ENCODE data around the gene CD80. TPM values are rescaled to one million over a fixed set of nuclear protein-coding genes. Genes with fewer than 3 reads are reported as not detected.

Gene CD80
- polyA plus RNA-seq, 1 of the 3 experiments (the other 2 are of a cell fraction) = not detected

DNA sequence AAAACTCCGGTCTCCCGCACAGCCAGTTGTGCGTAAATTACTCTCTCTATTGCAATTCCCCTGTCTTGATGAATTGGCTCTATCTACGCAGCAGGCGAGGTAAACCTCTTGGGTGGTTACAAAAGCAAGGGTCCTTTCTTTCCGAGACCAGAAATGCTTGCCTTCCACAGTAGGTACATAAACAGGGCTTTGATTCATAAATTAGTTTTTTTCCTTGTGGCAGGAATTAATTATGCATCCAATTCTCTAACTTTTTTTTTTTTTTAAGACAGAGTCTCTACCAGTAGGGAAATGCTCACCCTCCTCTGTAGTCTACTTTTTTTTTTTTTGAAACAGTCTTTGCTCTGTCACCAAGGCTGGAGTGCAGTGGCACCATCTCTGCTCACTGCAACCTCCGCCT lies 16.3 kb downstream of the CD80 start:
- whole genome bisulfite sequencing (ENCODE audit: low lambda C conversion rate) = 88% methylated on average over 7 of the region's 7 CpGs
- Histone ChIP-seq H3K36me3 (replicated peaks in 1 of 2; ENCODE audit: control insufficient read depth in 1 of 2, insufficient read depth in 2 of 2, low read length in 1 of 2) (no peaks in the 10 kb centered on the region), H3K4me3 (ENCODE audit: low read depth in 2 of 2, low read length in 1 of 2) (no peak overlapping the region), H3K9ac (no peak overlapping the region), H3F3A (replicated peaks; ENCODE audit: insufficient read depth) (no peaks in the 10 kb centered on the region), H3K4me1 (ENCODE audit: control insufficient read depth in 1 of 2, insufficient read depth in 2 of 2, low read depth in 1 of 2, low read length in 1 of 2) (no peaks in the 10 kb centered on the region), H2AFZ (ENCODE audit: low read depth) (no peak overlapping the region), H4K20me1 (ENCODE audit: insufficient read depth) (no peaks in the 10 kb centered on the region), H3K79me2 (ENCODE audit: insufficient read depth) (no peaks in the 10 kb centered on the region), H3K9me3 (no peaks in the 10 kb centered on the region), H3K27me3 (ENCODE audit: insufficient read depth) (no peaks in the 10 kb centered on the region), H3K27ac (ENCODE audit: low read depth in 2 of 2, low read length in 1 of 2) (no peak overlapping the region), H3K4me2 (no peak overlapping the region), H3K9me2 (no peaks in the 10 kb centered on the region)
- DNase-seq = no peak
- POLR2A ChIA-PET = no interaction called here
- CTCF ChIA-PET = interaction anchor here (1.0 kb wide), 1 partner anchor 10 kb away, joined by 4 read pairs; no protein-coding TSS in a partner anchor
- no peak for TF ChIP-seq NRF1 (IDR thresholded peaks at IDR 0.05; ENCODE audit: low read depth, low read length)
- TF ChIP-seq, protein P1, sequence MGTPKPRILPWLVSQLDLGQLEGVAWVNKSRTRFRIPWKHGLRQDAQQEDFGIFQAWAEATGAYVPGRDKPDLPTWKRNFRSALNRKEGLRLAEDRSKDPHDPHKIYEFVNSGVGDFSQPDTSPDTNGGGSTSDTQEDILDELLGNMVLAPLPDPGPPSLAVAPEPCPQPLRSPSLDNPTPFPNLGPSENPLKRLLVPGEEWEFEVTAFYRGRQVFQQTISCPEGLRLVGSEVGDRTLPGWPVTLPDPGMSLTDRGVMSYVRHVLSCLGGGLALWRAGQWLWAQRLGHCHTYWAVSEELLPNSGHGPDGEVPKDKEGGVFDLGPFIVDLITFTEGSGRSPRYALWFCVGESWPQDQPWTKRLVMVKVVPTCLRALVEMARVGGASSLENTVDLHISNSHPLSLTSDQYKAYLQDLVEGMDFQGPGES (IDR thresholded peaks at IDR 0.05; ENCODE audit: low read depth, low read length) = no peak
- no peak for TF ChIP-seq JUND (IDR thresholded peaks at IDR 0.05)
- TF ChIP-seq TCF12 (IDR thresholded peaks at IDR 0.05) = no peak
- no peak for TF ChIP-seq SIN3A (IDR thresholded peaks at IDR 0.05; ENCODE audit: borderline replicate concordance, low read depth, low read length)
- TF ChIP-seq, protein P2, sequence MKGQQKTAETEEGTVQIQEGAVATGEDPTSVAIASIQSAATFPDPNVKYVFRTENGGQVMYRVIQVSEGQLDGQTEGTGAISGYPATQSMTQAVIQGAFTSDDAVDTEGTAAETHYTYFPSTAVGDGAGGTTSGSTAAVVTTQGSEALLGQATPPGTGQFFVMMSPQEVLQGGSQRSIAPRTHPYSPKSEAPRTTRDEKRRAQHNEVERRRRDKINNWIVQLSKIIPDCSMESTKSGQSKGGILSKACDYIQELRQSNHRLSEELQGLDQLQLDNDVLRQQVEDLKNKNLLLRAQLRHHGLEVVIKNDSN (IDR thresholded peaks at IDR 0.05; ENCODE audit: borderline replicate concordance, low read depth) = no peak
- no peak for TF ChIP-seq GABPA (IDR thresholded peaks at IDR 0.05; ENCODE audit: low read depth)
- no peak for TF ChIP-seq EP300 (IDR thresholded peaks at IDR 0.05; ENCODE audit: borderline replicate concordance in 1 of 2, low read depth in 1 of 2, low read length in 1 of 2)

DNA sequence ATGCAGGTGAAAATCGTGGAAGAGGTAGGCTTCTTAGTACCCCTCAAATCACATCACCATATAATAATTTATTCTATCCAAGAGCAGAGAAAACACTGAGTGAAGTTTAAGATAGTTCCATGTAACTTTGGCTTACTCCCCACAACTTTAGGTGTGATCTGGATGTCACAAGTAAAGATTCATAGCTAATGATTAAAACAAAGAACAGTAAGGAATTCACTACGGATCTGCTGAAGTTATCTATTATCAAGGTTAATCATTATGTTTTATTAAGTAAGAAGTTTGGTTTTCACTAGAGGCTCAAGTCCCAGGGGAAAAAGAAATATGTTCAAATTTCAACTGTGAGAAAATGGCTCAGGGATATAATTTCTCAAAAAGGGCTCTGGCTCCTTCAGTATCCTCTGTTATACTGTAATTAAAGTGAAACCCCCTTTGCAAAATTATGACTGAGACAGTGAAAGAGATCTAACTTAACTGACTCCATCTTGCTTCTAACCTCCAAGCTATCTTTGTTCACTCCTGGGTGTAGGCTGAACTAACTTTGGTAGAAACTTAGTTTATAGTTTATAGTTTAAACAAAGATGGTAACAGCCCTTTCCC lies 17.1 kb downstream of the CD80 start:
- ChIA-PET CTCF (no interaction called here), POLR2A (no interaction called here)
- no peaks in the 10 kb centered on the region for H3K9me3 ChIP-seq
- no peak overlapping the region for H2AFZ ChIP-seq (ENCODE audit: low read depth)
- H3F3A ChIP-seq (replicated peaks; ENCODE audit: insufficient read depth) = no peaks in the 10 kb centered on the region
- H3K9ac ChIP-seq = no peak overlapping the region
- H3K4me2 ChIP-seq = no peak overlapping the region
- no peaks in the 10 kb centered on the region for H3K9me2 ChIP-seq
- no peaks in the 10 kb centered on the region for H4K20me1 ChIP-seq (ENCODE audit: insufficient read depth)
- H3K27me3 ChIP-seq (ENCODE audit: insufficient read depth) = no peaks in the 10 kb centered on the region
- TF ChIP-seq ELF1 (IDR thresholded peaks at IDR 0.05) (no peak), RFX5 (IDR thresholded peaks at IDR 0.05; ENCODE audit: low read length) (no peak), TEAD4 (IDR thresholded peaks at IDR 0.05; ENCODE audit: borderline replicate concordance, insufficient read depth) (no peak), GABPA (IDR thresholded peaks at IDR 0.05; ENCODE audit: low read depth) (no peak), MXI1 (IDR thresholded peaks at IDR 0.05; ENCODE audit: low read depth, low read length) (no peak), NRF1 (IDR thresholded peaks at IDR 0.05; ENCODE audit: low read depth, low read length) (no peak), SMC3 (IDR thresholded peaks at IDR 0.05; ENCODE audit: low read depth, low read length) (no peak), YY1 (IDR thresholded peaks at IDR 0.05; ENCODE audit: low read depth) (no peak), JUND (IDR thresholded peaks at IDR 0.05) (no peak), TCF12 (IDR thresholded peaks at IDR 0.05) (no peak), RAD21 (IDR thresholded peaks at IDR 0.05; ENCODE audit: low read length) (no peak), RXRA (IDR thresholded peaks at IDR 0.05; ENCODE audit: borderline replicate concordance, low read depth) (no peak), EZH2phosphoT487 (IDR thresholded peaks at IDR 0.05; ENCODE audit: borderline replicate concordance, low read depth) (no peak), CHD2 (IDR thresholded peaks at IDR 0.05; ENCODE audit: low read length, partially characterized antibody) (no peak), GATA2 (CRISPR knock-in tag; IDR thresholded peaks at IDR 0.05) (no peak)
- TF ChIP-seq, protein P3, sequence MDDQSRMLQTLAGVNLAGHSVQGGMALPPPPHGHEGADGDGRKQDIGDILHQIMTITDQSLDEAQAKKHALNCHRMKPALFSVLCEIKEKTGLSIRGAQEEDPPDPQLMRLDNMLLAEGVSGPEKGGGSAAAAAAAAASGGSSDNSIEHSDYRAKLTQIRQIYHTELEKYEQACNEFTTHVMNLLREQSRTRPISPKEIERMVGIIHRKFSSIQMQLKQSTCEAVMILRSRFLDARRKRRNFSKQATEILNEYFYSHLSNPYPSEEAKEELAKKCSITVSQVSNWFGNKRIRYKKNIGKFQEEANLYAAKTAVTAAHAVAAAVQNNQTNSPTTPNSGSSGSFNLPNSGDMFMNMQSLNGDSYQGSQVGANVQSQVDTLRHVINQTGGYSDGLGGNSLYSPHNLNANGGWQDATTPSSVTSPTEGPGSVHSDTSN (IDR thresholded peaks at IDR 0.05) = no peak
- TF ChIP-seq, protein P4, sequence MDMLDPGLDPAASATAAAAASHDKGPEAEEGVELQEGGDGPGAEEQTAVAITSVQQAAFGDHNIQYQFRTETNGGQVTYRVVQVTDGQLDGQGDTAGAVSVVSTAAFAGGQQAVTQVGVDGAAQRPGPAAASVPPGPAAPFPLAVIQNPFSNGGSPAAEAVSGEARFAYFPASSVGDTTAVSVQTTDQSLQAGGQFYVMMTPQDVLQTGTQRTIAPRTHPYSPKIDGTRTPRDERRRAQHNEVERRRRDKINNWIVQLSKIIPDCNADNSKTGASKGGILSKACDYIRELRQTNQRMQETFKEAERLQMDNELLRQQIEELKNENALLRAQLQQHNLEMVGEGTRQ (IDR thresholded peaks at IDR 0.05; ENCODE audit: borderline replicate concordance, low read depth, low read length) = no peak
- TF ChIP-seq, protein P2 (IDR thresholded peaks at IDR 0.05; ENCODE audit: borderline replicate concordance, low read depth) = no peak
- no peak for DNase-seq
- H3K27ac ChIP-seq (ENCODE audit: low read depth in 2 of 2, low read length in 1 of 2) = no peak overlapping the region
- no peak overlapping the region for H3K4me3 ChIP-seq (ENCODE audit: low read depth in 2 of 2, low read length in 1 of 2)
- WGBS (ENCODE audit: low lambda C conversion rate) = 53% methylated on average over 2 of the region's 2 CpGs
- H3K36me3 ChIP-seq (replicated peaks in 1 of 2; ENCODE audit: control insufficient read depth in 1 of 2, insufficient read depth in 2 of 2, low read length in 1 of 2) = no peaks in the 10 kb centered on the region
- H3K4me1 ChIP-seq (ENCODE audit: control insufficient read depth in 1 of 2, insufficient read depth in 2 of 2, low read depth in 1 of 2, low read length in 1 of 2) = no peaks in the 10 kb centered on the region
- no peaks in the 10 kb centered on the region for H3K79me2 ChIP-seq (ENCODE audit: insufficient read depth)

Data from SK-N-SH (cell line).